Hepatocyte (in vitro differentiated cells): ENCODE measurements around the gene ADCY2.

ENCODE experiments used
- EZH2 ChIP-seq: fragments of 200-600 bp; sonication (generic); IDR thresholded peaks from 2 replicates; pipeline ENCODE4 v1.6.1; 2016; ENCODE audit warnings: antibody characterized with exemption, mild to moderate bottlenecking, borderline replicate concordance
- TF ChIP-seq, protein P1 (sequence below): fragments of 200-600 bp; sonication (generic); IDR thresholded peaks from 2 replicates; pipeline ENCODE4 v1.5.1; 2016; ENCODE audit warnings: antibody characterized with exemption, mild to moderate bottlenecking; ENCODE audit not compliant: poor library complexity

DNA sequence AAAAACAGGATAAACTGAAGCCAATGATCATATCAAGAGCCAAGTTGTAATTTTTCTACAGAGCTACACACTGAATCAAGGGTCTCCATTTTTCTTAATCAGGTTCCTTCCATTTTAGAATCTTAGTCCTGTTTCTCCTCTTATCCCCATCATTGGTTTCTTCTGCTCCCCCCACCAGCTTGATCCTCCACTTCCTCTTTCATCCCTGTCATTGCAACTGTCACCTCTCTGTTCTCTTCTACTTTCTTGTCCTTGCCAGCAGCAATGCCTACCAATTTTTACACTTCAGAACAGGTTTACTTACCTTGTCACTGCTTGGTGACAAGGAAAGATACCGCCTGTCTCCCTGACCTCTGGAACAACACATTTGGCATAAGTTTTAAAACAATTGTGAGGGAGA, 357.7 kb downstream of the ADCY2 start:
- TF ChIP-seq, protein P1, sequence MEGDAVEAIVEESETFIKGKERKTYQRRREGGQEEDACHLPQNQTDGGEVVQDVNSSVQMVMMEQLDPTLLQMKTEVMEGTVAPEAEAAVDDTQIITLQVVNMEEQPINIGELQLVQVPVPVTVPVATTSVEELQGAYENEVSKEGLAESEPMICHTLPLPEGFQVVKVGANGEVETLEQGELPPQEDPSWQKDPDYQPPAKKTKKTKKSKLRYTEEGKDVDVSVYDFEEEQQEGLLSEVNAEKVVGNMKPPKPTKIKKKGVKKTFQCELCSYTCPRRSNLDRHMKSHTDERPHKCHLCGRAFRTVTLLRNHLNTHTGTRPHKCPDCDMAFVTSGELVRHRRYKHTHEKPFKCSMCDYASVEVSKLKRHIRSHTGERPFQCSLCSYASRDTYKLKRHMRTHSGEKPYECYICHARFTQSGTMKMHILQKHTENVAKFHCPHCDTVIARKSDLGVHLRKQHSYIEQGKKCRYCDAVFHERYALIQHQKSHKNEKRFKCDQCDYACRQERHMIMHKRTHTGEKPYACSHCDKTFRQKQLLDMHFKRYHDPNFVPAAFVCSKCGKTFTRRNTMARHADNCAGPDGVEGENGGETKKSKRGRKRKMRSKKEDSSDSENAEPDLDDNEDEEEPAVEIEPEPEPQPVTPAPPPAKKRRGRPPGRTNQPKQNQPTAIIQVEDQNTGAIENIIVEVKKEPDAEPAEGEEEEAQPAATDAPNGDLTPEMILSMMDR: no peak
- no peak for TF ChIP-seq EZH2
